ACHN (cell line): Measurements from ENCODE around the gene RHBDD1.

Experiments used
- DNase-seq: peaks from one replicate; pipeline ENCODE4 v3.0.0-alpha.2; 2015
- in situ Hi-C: cut with HindIII; loops from 2 replicates; pipeline ENCODE4 v1.10.0; 2017; ENCODE audit warnings: low sequenced_read_pairs, low pct_ligation_motif_present, low pct_unique_long_range_greater_than_20kb

The RHBDD1 gene

GRCh38 chr2:227036527-227036926, 200.7 kb downstream of the RHBDD1 start:
- DNase-seq = no peak

DNA sequence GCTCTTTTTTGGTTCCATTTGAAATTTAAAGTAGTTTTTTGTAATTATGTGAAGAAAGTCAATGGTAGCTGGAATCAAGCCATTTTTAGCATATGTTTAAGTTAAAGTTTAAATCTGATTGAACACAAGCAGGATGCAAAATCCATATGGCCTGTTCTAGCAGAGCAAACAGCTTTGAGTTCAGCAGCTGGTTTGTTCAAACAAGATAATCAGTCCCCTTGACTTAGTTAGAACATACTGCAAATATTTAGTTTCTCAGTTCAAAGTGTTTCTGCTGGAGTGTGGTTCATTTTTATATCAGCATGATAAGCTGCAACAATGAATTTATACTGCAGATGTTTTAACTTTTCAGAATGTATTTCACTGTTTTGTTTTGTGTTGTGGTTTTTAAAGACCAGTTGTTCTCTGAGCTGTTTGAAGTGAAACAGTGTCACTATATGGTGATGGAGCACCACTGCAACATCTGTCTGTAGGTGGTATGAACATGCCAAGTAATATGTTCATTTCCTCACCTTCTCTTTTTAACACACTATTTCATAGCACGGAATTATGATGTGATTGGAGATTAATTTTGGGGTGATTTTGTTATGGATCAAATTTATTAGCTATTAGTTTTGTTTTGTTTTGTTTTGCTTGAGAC, 202.8 kb downstream of the RHBDD1 start:
- in situ Hi-C loops = no loop called here

More at GRCh38 chr2:227036527-227036926, 200.7 kb downstream of the RHBDD1 start:
- in situ Hi-C loops = no loop called here

DNA sequence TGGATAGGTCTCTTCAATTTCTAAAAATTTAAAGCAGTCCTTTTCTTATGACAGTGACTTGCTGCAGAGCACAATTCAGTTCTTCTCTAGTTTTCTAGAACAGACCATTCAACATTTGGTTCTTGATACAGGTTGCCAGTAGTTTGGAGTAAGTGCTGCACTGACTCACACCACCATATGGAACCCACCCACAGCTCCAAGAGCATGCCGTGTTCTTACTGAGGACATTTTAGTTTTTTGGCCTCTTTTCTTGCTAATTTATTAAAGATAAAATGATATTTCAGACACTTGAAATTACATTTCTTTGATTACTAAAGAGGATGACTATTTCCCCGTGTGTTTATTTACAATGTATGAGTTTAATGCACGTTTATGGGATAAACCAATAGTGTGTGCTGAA, 208.1 kb downstream of the RHBDD1 start:
- DNase-seq = no peak
- in situ Hi-C loops = no loop called here

More for the DNA sequence above, 202.8 kb downstream of the RHBDD1 start:
- DNase-seq = no peak
